HG02852 (cell line): ENCODE results near the gene REN.

Experiments used
- ATAC-seq: cut with Tn5 transposase; IDR thresholded peaks from one replicate; pipeline ENCODE4 v1.9.1; 2021; ENCODE audit warnings: mild to moderate bottlenecking, moderate library complexity; ENCODE audit not compliant: unreplicated experiment

Gene REN

GRCh38 chr1:204191456-204191855 is 25.3 kb upstream of the REN start:
- ATAC-seq, result no peak

DNA sequence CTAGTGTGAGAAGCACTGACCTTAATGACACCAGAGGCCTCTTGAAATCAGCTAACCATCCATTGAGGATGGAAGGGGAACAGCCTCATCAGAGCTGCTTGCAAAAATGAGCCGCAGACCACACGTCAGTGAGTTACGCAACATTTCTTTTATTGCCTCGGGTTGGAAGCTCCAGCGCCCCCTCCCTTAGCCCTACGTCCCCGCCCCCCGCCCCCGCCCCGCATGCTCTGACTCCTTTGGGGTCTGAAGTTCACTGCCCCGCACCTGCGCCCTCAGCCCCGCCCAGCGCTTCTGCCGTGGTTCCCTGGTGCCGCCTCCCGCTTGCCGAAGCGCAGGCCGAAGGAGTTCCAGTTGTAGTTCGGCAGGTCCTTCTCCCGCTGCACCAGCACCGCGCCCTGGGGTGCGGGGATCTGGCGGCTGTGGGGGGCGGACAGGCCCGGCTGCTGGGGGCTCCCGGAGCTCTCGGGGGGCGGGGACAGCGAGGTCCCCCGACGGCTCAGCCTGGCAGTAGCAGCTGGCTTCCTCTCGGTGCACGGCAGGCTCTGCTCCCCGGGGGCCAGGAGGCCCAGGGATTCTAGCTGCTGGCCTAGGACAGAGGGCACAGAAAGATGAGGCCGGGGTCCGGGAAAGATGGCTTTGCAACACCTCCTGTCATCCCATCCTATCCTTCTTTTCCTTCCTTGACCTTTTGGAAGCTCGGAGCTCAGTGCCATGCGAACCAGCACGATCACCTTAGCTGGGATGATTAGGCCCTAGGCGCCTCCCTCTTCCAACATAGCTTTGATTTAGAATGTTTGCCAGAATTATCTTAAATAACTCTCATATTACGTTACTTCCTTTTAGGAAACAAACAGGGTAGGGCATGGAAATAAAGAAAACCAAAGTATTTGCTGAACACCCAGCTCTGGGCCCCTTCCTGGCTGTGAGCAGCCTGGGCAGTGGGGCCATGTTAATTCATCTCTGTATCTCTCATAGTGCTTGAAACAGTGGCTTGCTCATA is 24.4 kb upstream of the REN start:
- ATAC-seq, result no peak

- no peak for ATAC-seq
These were observed 23.0 kb upstream of the REN start for GRCh38 chr1:204188959-204189639.

DNA sequence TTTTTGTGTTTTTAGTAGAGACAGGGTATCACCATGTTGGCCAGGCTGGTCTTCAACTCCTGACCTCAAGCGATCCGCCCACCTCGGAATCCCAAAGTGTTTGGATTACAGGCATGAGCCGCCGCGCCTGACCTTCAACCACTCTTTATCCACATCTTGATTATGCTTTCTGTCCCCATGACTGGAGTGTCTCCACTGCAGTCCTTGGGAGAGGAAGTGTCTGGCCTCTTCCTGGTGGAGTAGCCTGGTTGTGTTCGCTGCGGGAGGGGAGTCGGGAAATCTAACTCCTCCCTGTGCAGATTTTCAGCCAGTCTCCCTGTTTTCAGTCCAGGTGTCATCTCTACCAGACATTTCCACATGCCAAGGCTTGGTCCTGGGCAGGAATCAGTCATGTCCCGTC is 20.5 kb upstream of the REN start:
- ATAC-seq, result no peak

DNA sequence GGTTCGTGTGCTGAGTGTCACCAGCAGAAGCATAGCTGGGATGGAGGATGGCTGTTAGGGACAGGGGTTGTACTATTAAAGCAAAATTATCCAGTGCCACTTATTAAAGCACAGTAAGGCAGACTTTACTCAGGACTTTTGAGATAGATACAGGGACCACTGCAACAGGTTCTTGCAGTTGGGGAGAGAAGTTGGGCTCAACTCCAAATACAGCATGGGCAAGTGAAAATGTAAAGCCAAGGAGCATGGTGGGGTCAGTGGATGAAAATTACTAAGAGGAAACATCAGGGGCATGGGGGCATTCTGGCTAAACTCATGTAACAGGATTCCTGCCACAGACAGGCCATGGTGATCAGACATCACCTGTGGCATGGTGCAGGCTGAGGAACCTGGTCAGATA is 15.0 kb upstream of the REN start:
- no peak for ATAC-seq

DNA sequence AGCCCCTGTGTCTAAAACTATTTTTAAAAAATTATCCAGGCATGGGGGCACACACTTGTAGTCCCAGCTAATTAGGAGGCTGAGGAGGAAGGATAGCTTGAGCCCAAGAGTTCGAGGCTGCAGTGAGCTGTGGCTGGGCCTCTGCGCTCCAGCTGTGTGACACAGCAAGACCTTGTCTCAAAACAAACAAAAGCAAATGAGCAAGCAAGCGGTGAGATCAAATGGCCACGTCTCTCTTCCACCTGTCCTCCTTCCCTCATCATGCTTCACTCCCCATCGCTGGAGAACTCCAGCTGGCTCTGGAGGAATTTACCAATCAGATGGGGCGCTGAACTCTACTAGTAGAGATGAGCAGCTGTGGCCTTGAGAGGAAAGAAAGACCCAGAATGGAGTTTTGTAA is 14.0 kb upstream of the REN start:
- ATAC-seq, result no peak

DNA sequence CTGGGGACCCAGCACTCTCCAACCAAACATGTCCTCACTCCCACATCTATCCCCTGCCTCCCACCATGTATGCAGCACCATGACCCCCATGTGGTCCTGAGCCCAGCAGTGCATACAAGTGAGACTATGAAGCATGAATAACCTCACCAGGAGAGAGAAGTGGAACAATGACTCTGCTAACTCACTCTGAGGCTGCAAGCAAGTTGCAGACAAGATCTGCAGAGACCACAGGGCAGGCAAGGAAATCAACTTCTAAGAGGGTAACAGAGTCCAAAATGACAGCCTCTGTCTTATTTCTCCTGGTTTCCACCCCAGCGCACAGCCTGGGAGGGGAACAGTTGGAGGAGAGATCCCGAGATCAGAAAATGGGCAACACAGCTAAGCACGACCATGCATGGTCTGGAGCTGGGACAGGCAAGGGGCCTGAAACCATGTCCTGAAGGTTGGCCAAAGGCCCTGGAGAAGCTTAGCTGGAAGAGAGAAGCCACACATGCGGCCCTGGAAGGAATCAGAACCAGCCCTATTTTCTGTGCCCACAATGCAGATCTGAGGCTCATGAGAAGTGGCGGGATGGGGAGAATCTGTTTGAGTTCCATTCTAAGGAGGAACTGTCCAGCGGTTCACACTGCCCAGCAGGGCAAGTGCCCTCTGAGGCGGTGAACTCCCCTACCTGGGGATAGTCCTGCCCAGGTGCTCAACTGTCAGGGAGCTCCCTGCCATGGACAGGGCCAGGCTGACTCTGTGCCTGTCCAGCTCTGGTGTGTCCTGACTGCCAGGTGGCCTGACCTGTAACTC is 12.5 kb upstream of the REN start:
- ATAC-seq, result no peak

DNA sequence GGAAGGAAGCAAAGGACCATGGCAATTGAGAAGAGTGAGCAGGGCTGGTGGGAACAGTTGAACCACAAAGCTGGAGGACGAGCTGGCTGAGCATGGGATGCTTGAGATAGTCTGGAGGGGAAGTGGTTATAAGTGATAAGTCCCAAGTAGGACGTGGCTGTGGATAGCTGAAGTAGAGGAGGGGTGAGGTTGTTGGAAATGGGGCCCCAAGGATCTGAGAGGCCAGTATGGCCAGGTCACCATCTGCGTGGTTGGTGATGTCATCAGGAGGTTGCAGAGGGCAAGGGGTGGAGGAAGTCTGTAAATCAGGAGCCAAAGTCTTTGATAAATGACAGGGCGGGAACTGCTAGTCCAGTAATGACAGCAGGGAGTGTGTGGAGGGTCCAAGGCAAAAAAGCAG is 11.0 kb upstream of the REN start:
- ATAC-seq, result no peak

- ATAC-seq, result no peak
These were observed 9.9 kb upstream of the REN start for GRCh38 chr1:204176049-204176448.

DNA sequence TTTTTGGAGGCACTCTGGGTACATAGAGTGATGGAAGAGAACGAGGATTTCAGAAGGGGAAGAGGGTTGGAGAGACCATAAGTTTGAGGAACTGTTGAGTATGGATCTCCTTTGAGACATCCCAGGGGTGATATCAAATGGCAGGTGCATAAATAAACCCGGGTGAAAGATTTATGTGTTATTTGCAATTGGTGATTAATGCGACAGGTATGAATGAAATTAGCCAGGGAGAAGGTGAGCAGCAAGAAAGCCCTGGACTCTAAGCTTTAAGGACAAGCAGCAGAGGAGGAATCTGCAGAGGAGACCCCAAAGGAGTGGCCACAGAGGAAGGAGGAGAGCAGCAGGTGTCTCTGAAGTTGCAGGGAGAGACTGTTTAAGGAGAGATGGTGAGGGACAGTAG is 8.8 kb upstream of the REN start:
- no peak for ATAC-seq

DNA sequence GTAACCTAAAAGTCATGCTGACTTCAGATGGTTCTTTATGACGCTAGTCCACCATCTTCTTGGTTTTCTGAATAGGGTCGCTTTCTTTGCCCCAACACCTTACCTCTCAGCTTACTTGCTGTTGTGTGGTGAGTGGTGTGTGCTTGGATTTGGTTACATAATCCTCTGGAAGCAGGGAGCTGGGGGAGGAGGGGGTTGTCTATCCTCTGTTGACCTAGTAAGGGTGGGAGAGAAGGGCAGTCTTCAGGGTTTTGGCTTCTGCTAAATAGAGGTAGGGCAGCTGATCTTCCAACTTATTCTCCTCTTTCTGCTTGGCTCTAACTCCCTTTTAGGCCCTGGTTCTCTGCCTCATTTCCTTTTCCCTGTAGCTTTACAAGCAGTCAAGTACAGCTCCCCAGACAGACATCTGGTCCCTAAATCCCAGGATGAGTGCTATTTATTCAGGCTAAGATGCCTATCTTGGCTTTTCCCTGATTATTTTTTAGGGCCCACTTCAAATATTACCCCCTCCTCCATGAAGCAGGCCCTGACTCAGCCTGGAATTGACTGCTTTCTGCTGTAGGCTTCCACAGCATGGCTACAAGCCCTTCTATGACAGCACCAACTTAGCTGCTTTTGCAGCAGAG is 6.4 kb upstream of the REN start:
- no peak for ATAC-seq

DNA sequence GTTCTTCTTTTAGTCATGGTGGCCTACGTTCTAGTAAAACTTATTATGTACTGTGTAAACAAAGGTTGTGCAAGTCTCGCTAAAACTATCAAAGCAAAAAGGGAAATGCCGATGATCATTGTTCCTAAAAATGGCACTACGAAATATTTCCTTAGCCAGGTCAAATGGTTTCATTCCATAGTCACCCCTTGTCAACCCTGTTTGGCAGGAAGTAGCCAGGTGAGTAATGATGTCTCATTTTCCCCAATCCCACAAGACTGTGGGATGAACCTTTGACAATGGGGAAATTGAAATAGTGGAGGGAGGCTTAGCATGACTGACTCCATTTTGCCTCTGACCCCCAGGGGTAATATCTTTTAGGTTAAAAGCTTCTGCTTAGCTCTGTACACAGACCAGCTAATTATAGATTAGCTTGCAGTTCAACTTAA is 5.6 kb upstream of the REN start:
- ATAC-seq, result no peak

GRCh38 chr1:204170494-204171155 is 4.5 kb upstream of the REN start:
- no peak for ATAC-seq

- ATAC-seq, result no peak
These were observed 3.7 kb upstream of the REN start for GRCh38 chr1:204169858-204170257.

DNA sequence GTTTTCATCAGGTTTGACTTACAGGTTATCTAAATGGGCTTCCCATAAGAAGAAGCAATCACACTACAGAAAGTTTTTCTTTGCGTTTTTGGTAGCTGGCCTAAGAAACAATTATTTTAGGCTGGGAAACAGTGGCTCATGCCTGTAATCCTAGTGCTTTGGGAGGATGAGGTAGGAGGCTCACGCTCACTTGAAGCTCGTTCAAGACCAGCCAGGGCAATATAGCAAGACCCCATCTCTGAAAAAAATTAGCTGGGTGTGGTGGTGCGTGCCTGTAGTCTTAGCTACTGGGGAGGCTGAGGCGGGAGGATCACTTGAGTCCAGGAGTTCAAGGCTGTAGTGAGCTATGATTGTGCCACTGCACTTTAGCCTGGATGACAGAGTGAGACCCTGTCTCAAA is 1.6 kb upstream of the REN start:
- no peak for ATAC-seq

DNA sequence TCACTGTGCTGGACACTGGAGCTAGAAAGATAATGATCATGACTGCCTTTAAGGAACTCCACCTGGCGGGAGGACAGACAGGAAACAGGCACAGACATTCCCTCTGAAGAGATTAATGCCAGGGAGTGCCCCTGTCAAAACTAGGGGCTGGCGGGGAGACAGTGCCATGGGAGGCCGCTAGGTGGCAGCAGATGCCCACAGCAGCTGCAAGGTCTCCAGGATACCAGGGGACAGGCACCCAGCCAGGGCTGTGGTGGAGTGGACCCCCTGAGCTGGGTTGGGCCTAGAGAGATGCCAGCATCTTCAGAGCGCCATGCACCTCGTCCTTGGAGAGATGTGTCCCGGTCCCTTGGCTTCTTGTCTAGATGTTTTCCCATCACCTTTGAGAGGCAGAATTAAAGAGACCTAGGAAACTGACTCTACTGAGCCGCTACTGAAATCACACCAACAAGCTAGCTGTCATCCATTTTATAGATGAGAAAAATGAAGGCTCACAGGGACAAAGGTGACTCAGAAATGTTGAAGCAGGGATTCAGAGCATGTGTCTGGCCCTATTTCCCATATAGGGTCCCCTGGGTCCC is 3.6 kb downstream of the REN start:
- ATAC-seq, result no peak

DNA sequence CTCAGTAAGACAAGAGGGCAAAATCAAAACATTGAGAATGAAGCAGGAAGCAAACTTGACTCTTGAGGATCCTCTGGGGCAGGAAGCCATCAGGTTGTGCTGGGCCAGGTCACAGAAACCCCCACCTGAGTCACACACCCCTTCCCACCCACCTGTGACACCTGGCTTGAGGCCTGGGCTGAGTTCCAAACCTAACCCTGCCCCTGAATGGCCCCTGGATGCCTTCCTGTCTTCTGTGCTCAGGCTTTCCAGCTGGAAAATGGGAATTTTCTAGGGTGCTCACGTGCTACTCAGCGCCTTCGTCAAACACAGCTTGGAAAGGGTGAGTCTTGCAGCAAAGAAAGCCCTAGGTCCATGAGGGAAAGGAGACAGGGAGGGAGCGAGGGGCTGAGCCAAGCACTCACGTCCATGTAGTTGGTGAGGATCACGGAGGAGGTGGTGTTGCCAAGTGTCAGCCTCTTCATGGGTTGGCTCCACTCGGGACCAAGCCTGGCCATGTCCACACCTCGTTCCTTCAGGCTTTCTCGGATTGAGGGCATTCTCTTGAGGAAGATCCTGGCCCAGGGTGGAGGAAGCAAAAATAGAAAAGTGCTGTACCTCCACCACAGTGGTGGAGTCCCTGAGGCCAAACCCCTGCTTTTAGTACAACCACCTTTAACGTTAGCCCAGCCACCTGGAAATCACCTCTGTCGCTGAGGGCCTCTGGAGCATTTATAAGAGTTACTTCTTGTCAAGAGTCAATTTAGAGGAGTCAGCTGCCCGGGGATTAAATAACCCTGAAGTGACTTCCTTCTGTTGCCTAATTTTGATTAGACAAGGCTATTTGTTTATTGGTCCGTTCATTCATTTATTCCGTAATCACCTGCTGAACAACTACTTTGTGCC is 4.3 kb downstream of the REN start:
- ATAC-seq, result no peak

GRCh38 chr1:204157962-204158361 is 8.2 kb downstream of the REN start:
- ATAC-seq, result no peak

- no peak for ATAC-seq
These were observed 10.3 kb downstream of the REN start for GRCh38 chr1:204155881-204156280.
